Measurements from ENCODE around the gene CYTH1. TPM values are rescaled to one million over a fixed set of nuclear protein-coding genes. Genes with fewer than 3 reads are reported as not detected.
"Not testable (repeated sequence)": the region's sequence is repeated elsewhere in the genome, so short reads cannot be mapped to it uniquely, and the experiment has no call there.

The CYTH1 gene
- total RNA-seq, 2 experiments from 2014 or later = 137 to 138 TPM

GRCh38 chr17:78753316-78754250 lies 28.5 kb downstream of the CYTH1 start:
- H3K4me3 Mint-ChIP-seq = peak overlapping the region; percentile 18
- no peaks in the 10 kb centered on the region for H3K9me3 Mint-ChIP-seq (ENCODE audit: insufficient read depth)
- no peaks in the 10 kb centered on the region for H3K27me3 Mint-ChIP-seq (ENCODE audit: low read depth)
- peaks cover 30% of the 10 kb centered on the region for H3K36me3 Mint-ChIP-seq (ENCODE audit: low read depth)
- DNase-seq = no peak
- ChIA-PET POLR2A (interaction anchor here (1.3 kb wide), 1 partner anchor 22 kb away, joined by 7 read pairs; no protein-coding TSS in a partner anchor), CTCF (no interaction called here)
- H3K4me1 Mint-ChIP-seq (ENCODE audit: low read depth) = peaks cover 81% of the 10 kb centered on the region
- ATAC-seq = peak; percentile 41
- peak overlapping the region; percentile 74 for H3K27ac Mint-ChIP-seq

DNA sequence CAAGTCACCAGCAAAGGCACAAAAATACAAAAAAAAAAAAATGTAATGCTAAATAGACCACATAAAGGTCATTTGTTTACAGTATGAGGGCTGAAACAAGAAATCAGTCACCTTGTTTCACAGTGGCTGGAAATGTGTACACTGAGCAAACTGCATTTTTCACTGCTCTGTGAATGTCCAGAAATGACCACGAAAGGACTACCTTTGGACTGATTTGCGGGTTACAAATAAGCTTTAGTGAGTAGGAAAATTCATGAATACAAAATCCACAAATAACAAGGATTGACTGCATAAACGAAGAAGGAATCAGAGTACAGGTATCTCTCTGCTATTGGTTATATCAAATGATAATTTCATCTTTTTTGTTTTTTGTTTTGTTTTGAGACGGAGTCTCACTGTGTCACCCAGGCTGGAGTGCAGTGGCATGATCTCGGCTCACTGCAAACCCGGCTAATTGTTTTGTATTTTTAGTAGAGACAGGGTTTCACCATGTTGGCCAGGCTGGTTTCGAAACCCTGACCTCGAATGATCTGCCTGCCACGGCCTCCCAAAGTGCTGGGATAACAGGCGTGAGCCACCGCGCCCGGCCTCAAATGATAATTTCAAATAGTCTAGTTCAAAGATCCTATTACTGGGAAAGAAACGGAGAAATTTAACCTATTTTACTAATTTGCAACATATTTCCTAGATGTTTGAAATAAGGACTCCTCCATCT lies 30.5 kb downstream of the CYTH1 start:
- Mint-ChIP-seq H3K36me3 (ENCODE audit: low read depth) (peaks cover 34% of the 10 kb centered on the region), H3K4me3 (peak overlapping the region; percentile 17), H3K4me1 (ENCODE audit: low read depth) (peaks cover 82% of the 10 kb centered on the region), H3K27ac (peak overlapping the region; percentile 51), H3K27me3 (ENCODE audit: low read depth) (no peaks in the 10 kb centered on the region), H3K9me3 (ENCODE audit: insufficient read depth) (no peaks in the 10 kb centered on the region)
- ChIA-PET CTCF (no interaction called here), POLR2A (interaction anchor here (0.6 to 1.9 kb wide), 3 partner anchors 23 to 43 kb away, joined by 3 to 6 read pairs (median 3); no protein-coding TSS in a partner anchor)
- no peak for DNase-seq
- no peak for ATAC-seq

GRCh38 chr17:78751000-78751399 lies 31.1 kb downstream of the CYTH1 start:
- H3K9me3 Mint-ChIP-seq (ENCODE audit: insufficient read depth); H3K27me3 Mint-ChIP-seq (ENCODE audit: low read depth); ATAC-seq; DNase-seq; H3K4me3 Mint-ChIP-seq: not testable (repeated sequence)
- ChIA-PET CTCF (interaction anchor here (0.9 to 1.7 kb wide), 3 partner anchors 9 to 42 kb away, joined by 3 to 5 read pairs (median 5); no protein-coding TSS in a partner anchor), POLR2A (interaction anchor here (0.7 to 1.9 kb wide), 2 partner anchors 24 to 29 kb away, joined by 3 to 6 read pairs; no protein-coding TSS in a partner anchor)
- H3K4me1 Mint-ChIP-seq (ENCODE audit: low read depth) = peaks cover 83% of the 10 kb centered on the region
- H3K36me3 Mint-ChIP-seq (ENCODE audit: low read depth) = peaks cover 32% of the 10 kb centered on the region
- H3K27ac Mint-ChIP-seq = peak overlapping the region; percentile 8

DNA sequence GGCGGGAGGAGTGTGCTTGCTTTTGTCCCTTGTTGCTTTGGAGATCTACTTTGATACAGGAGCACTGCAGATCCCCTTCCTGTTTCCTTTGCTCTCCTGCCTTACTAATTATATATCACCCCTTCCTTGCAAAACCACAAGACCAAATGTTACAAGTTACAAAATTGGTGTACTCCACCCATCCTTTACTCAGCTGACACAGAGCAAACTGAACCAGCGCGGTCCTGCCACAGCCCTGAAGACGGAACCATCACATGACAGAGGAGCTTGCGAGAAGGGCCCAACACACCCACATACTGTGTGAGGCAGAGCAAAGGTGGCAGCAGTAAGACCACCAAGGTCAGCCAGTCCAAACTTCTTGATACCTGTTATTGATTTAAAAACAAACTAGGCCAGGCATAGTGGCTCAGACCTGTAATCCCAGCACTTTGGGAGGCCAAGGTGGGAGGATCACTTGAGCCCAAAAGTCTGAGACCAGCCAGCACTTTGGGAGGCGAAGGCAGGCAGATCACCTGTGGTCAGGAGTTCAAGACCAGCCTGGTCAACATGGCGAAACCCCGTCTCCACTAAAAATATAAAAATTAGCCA lies 33.2 kb downstream of the CYTH1 start:
- no peaks in the 10 kb centered on the region for H3K27me3 Mint-ChIP-seq (ENCODE audit: low read depth)
- peaks cover 91% of the 10 kb centered on the region for H3K4me1 Mint-ChIP-seq (ENCODE audit: low read depth)
- ChIA-PET CTCF (interaction anchor here (1.1 to 3.2 kb wide), 14 partner anchors 9 to 73 kb away, joined by 3 to 22 read pairs (median 6); no protein-coding TSS in a partner anchor), POLR2A (interaction anchor here (0.9 to 4.0 kb wide), 12 partner anchors 10 to 87 kb away, joined by 3 to 39 read pairs (median 5); partner anchors contain the start of gene CYTH1)
- peak overlapping the region; percentile 65 for H3K4me3 Mint-ChIP-seq
- H3K36me3 Mint-ChIP-seq (ENCODE audit: low read depth) = peaks cover 34% of the 10 kb centered on the region
- DNase-seq = peak; percentile 90
- H3K27ac Mint-ChIP-seq = peak overlapping the region; percentile 84
- ATAC-seq = peak; percentile 90
- no peaks in the 10 kb centered on the region for H3K9me3 Mint-ChIP-seq (ENCODE audit: insufficient read depth)

- DNase-seq (peak; percentile 68), ATAC-seq (peak; percentile 47)
- POLR2A ChIA-PET = interaction anchor here (0.7 to 4.0 kb wide), 13 partner anchors 11 to 530 kb away, joined by 3 to 39 read pairs (median 4); partner anchors contain the start of gene CYTH1
- H3K4me3 Mint-ChIP-seq = peak overlapping the region; percentile 65
- CTCF ChIA-PET = interaction anchor here (0.7 to 3.2 kb wide), 17 partner anchors 8 to 497 kb away, joined by 3 to 35 read pairs (median 5); no protein-coding TSS in a partner anchor
- H3K36me3 Mint-ChIP-seq (ENCODE audit: low read depth) = peaks cover 36% of the 10 kb centered on the region
- peaks cover 94% of the 10 kb centered on the region for H3K4me1 Mint-ChIP-seq (ENCODE audit: low read depth)
- H3K27ac Mint-ChIP-seq = peak overlapping the region; percentile 84
- H3K27me3 Mint-ChIP-seq (ENCODE audit: low read depth) = no peaks in the 10 kb centered on the region
- no peaks in the 10 kb centered on the region for H3K9me3 Mint-ChIP-seq (ENCODE audit: insufficient read depth)
Measured at GRCh38 chr17:78748048-78748729, 33.9 kb downstream of the CYTH1 start.

DNA sequence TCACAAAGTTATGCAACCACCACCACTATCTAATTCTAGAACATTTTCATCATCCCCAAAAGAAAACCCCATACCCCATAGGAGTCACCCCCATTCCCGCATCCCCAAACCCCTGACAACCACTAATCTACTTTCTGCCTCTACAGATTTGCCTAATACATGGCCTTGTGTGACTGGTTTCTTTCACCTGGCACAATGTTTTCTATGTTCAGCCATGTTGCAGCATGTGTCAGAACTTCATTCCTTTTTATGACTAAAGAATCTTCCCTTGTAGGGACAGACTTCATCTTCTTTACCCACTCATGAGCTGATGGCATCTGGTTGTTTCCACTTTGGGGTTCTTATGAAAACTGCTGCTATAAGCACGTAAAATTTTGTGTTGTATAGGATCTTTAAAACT lies 34.6 kb downstream of the CYTH1 start:
- Mint-ChIP-seq H3K36me3 (ENCODE audit: low read depth) (peaks cover 37% of the 10 kb centered on the region), H3K4me1 (ENCODE audit: low read depth) (peaks cover 94% of the 10 kb centered on the region), H3K27ac (peak overlapping the region; percentile 86), H3K9me3 (ENCODE audit: insufficient read depth) (no peaks in the 10 kb centered on the region), H3K4me3 (peak overlapping the region; percentile 65), H3K27me3 (ENCODE audit: low read depth) (no peaks in the 10 kb centered on the region)
- ATAC-seq (peak; percentile 4), DNase-seq (no peak)
- ChIA-PET POLR2A (interaction anchor here (0.7 to 4.0 kb wide), 9 partner anchors 10 to 33 kb away, joined by 3 to 39 read pairs (median 7); partner anchors contain the start of gene CYTH1), CTCF (interaction anchor here (0.7 to 3.2 kb wide), 14 partner anchors 11 to 496 kb away, joined by 3 to 35 read pairs (median 8); no protein-coding TSS in a partner anchor)

DNA sequence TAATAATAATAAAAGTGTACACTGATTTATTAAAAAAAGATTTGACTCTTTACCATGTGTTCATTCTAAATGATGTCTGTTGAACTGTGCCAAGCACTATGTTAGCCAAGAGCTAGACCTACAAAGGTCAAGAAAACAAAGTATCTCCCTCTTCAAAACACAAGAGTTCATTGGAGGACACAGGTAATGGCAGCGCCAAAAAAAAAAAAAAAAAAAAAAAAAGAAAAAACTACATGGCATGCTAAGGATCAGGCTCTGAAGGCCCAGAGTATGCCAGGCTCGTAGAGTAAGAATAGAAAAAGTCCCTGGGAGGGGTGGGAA lies 35.2 kb downstream of the CYTH1 start:
- H3K4me3 Mint-ChIP-seq = no peak overlapping the region
- H3K36me3 Mint-ChIP-seq (ENCODE audit: low read depth) = peaks cover 34% of the 10 kb centered on the region
- CTCF ChIA-PET = interaction anchor here (1.2 to 3.1 kb wide), 5 partner anchors 11 to 33 kb away, joined by 3 to 35 read pairs (median 5); no protein-coding TSS in a partner anchor
- POLR2A ChIA-PET = interaction anchor here (0.9 to 4.0 kb wide), 2 partner anchors 12 to 34 kb away, joined by 3 to 39 read pairs; partner anchors contain the start of gene CYTH1
- no peaks in the 10 kb centered on the region for H3K9me3 Mint-ChIP-seq (ENCODE audit: insufficient read depth)
- DNase-seq (no peak), ATAC-seq (no peak)
- H3K27ac Mint-ChIP-seq = no peak overlapping the region
- H3K4me1 Mint-ChIP-seq (ENCODE audit: low read depth) = peaks cover 94% of the 10 kb centered on the region
- no peaks in the 10 kb centered on the region for H3K27me3 Mint-ChIP-seq (ENCODE audit: low read depth)

GRCh38 chr17:78746263-78746948 lies 35.7 kb downstream of the CYTH1 start:
- no peaks in the 10 kb centered on the region for H3K27me3 Mint-ChIP-seq (ENCODE audit: low read depth)
- DNase-seq (no peak), ATAC-seq (no peak)
- ChIA-PET CTCF (interaction anchor here (1.2 to 3.1 kb wide), 6 partner anchors 10 to 37 kb away, joined by 3 to 35 read pairs (median 6); no protein-coding TSS in a partner anchor), POLR2A (interaction anchor here (0.9 to 4.0 kb wide), 2 partner anchors 11 to 34 kb away, joined by 3 to 39 read pairs; partner anchors contain the start of gene CYTH1)
- no peak overlapping the region for H3K4me3 Mint-ChIP-seq
- H3K36me3 Mint-ChIP-seq (ENCODE audit: low read depth) = peaks cover 33% of the 10 kb centered on the region
- no peaks in the 10 kb centered on the region for H3K9me3 Mint-ChIP-seq (ENCODE audit: insufficient read depth)
- H3K4me1 Mint-ChIP-seq (ENCODE audit: low read depth) = peaks cover 94% of the 10 kb centered on the region
- H3K27ac Mint-ChIP-seq = peak overlapping the region; percentile 23

DNA sequence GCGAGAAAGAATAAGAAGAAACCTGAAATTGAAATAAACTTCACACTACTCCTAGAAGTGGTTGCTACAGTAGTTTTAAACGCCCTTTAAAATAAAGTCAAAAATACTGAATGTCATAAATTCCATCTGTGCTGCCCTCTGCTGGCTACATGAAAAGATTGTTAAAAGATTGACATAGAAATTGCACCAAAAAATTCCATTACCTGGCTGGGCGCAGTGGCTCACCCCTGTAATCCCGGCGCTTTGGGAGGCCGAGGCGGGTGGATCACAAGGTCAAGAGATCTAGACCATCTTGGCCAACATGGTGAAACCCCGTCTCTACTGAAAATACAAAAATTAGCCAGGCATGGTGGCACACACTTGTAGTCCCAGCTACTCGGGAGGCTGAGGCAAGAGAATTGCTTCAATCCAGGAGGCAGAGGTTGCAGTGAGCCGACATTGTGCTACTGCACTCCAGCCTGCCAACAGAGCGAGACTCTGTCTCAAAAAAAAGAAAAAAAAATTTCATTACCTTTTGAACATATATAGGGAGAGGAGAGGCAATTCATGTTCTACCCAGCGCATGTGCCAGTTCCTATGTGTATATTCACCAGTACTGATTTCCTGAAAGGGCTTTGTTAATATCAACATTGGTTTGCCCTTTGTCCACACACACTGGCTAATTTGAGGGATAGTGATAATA lies 36.5 kb downstream of the CYTH1 start:
- Mint-ChIP-seq H3K4me3 (peak overlapping the region; percentile 2), H3K36me3 (ENCODE audit: low read depth) (peaks cover 27% of the 10 kb centered on the region), H3K27ac (peak overlapping the region; percentile 39), H3K9me3 (ENCODE audit: insufficient read depth) (no peaks in the 10 kb centered on the region), H3K4me1 (ENCODE audit: low read depth) (peaks cover 91% of the 10 kb centered on the region), H3K27me3 (ENCODE audit: low read depth) (no peaks in the 10 kb centered on the region)
- peak; percentile 72 for DNase-seq
- ChIA-PET POLR2A (no interaction called here), CTCF (interaction anchor here (1.2 to 3.1 kb wide), 5 partner anchors 9 to 36 kb away, joined by 5 to 35 read pairs (median 6); no protein-coding TSS in a partner anchor)
- ATAC-seq = no peak
